GM12878 (cell line): ENCODE data around the gene ASMTL. TPM values are rescaled to one million over a fixed set of nuclear protein-coding genes. Genes with fewer than 3 reads are reported as not detected.

Experiments
- ATAC-seq: fragments of 200-7000 bp; cut with Tn5 transposase; 3 replicates; pipeline ENCODE4 v1.9.1; 2020; ENCODE audit warnings: mild to moderate bottlenecking, moderate library complexity
- BruUV-seq: library from RNA; stranded (reverse); fragments of 400-500 nt; replicated peaks from 2 replicates; lab custom pipeline; 2021; lab: Mats Ljungman, UMichigan
- CTCF ChIA-PET: fragments of 300-600 bp; sonication (Branson Sonifier 250); formaldehyde crosslinking; extraction: SDS; loops from one replicate; lab custom pipeline; 2021; ENCODE audit warnings: inconsistent platforms; lab: Yijun Ruan, JAX
- POLR2A ChIA-PET: fragments of 350-600 bp; formaldehyde crosslinking; extraction: SDS; loops from one replicate; lab custom pipeline; 2021; ENCODE audit warnings: inconsistent platforms; lab: Charles Lee
- RAD21 ChIA-PET: fragments of 300-600 bp; sonication (Branson Sonifier 250); formaldehyde crosslinking; loops from one replicate; lab custom pipeline; 2023; ENCODE audit warnings: antibody characterized with exemption; ENCODE audit not compliant: unreplicated experiment; lab: Charles Lee
- SMC1A ChIA-PET: fragments of 300-600 bp; sonication (Branson Sonifier 250); formaldehyde crosslinking; loops from one replicate; lab custom pipeline; 2023; ENCODE audit not compliant: unreplicated experiment, uncharacterized antibody; lab: Charles Lee
- DNase-seq: peaks from one replicate; pipeline ENCODE4 v3.0.0-alpha.2; 2011; ENCODE audit warnings: low read depth, low spot score
- FAIRE-seq: peaks from 3 replicates; lab custom pipeline; 2011; peaks lifted over from hg19 to GRCh38; lab: Jason Lieb, UNC
- H2AFZ ChIP-seq: 2 replicates; pipeline ENCODE4 v1.6.0; 2011; ENCODE audit warnings: low read depth, low read length, control low read depth; ENCODE audit not compliant: control insufficient read depth
- H3K27ac ChIP-seq: 2 replicates; pipeline ENCODE4 v1.5.1; 2011; ENCODE audit warnings: control low read depth; ENCODE audit not compliant: control insufficient read depth, insufficient read depth
- H3K27me3 ChIP-seq, 2 experiments: replicated peaks in 1 of 2; 2 replicates each; pipeline versions ENCODE4 v1.6.0 to v1.6.1; 2011; ENCODE audit warnings: low read length in 1 of 2; ENCODE audit not compliant: control insufficient read depth in 2 of 2, insufficient read depth in 2 of 2
- H3K36me3 ChIP-seq, 2 experiments: 2 replicates each; pipeline ENCODE4 v1.5.1; 2011; ENCODE audit warnings: low read length in 1 of 2; ENCODE audit not compliant: control insufficient read depth in 2 of 2, insufficient read depth in 2 of 2
- H3K4me1 ChIP-seq: 2 replicates; pipeline ENCODE4 v1.6.1; 2011; ENCODE audit warnings: mild to moderate bottlenecking, low read length, moderate library complexity, mixed read lengths; ENCODE audit not compliant: control insufficient read depth, insufficient read depth
- H3K4me2 ChIP-seq: 2 replicates; pipeline ENCODE4 v1.6.0; 2011; ENCODE audit warnings: control low read depth; ENCODE audit not compliant: control insufficient read depth, insufficient read depth
- H3K4me3 ChIP-seq: fragments of 200-600 bp; sonication (generic); 2 replicates; pipeline ENCODE4 v1.5.1; 2016
- H3K79me2 ChIP-seq: 2 replicates; pipeline ENCODE4 v1.6.0; 2011; ENCODE audit warnings: low read length; ENCODE audit not compliant: control insufficient read depth, insufficient read depth
- H3K9ac ChIP-seq: 2 replicates; pipeline ENCODE4 v1.8.0; 2011; ENCODE audit warnings: low read length, control low read depth, mixed read lengths; ENCODE audit not compliant: control insufficient read depth, insufficient read depth
- H3K9me3 ChIP-seq: replicated peaks from 3 replicates; pipeline ENCODE4 v1.5.1; 2011; ENCODE audit warnings: mild to moderate bottlenecking, low read length; ENCODE audit not compliant: control insufficient read depth, insufficient read depth
- H4K20me1 ChIP-seq: 2 replicates; pipeline ENCODE4 v1.6.0; 2011; ENCODE audit not compliant: control insufficient read depth, insufficient read depth
- CHD1 ChIP-seq: IDR thresholded peaks from 2 replicates; pipeline ENCODE4 v1.6.1; 2012; ENCODE audit warnings: low read depth, low read length, improper control_type of control experiment
- CUX1 ChIP-seq: IDR thresholded peaks from 2 replicates; pipeline ENCODE4 v1.6.1; 2012; ENCODE audit warnings: improper control_type of control experiment, low read depth, low read length; ENCODE audit not compliant: insufficient replicate concordance
- EED ChIP-seq: sonication (generic); IDR thresholded peaks from 2 replicates; pipeline ENCODE4 v1.6.1; 2016; ENCODE audit warnings: antibody characterized with exemption, low read depth
- HDAC2 ChIP-seq: fragments of 200-600 bp; sonication (generic); IDR thresholded peaks from 2 replicates; pipeline ENCODE4 v1.6.1; 2017
- HSF1 ChIP-seq: fragments of 150-350 bp; IDR thresholded peaks from 2 replicates; pipeline ENCODE4 v1.6.1; 2014; ENCODE audit warnings: mild to moderate bottlenecking, low read depth, low read length
- KAT2A ChIP-seq: conservative IDR thresholded peaks from 2 replicates; pipeline ENCODE4 v1.6.1; 2011; ENCODE audit warnings: low read depth, low read length; ENCODE audit not compliant: control insufficient read depth
- POLR2A ChIP-seq: IDR thresholded peaks from 2 replicates; pipeline ENCODE4 v1.6.1; 2011; ENCODE audit warnings: low read depth, mild to moderate bottlenecking, low read length
- POLR2AphosphoS2 ChIP-seq: IDR thresholded peaks from 2 replicates; pipeline ENCODE4 v1.6.1; 2011; ENCODE audit warnings: low read depth, mild to moderate bottlenecking, low read length, improper control_type of control experiment, moderate library complexity
- RELB ChIP-seq: fragments of 450-650 bp; IDR thresholded peaks from 2 replicates; pipeline ENCODE4 v1.6.1; 2017; ENCODE audit warnings: low read depth, mild to moderate bottlenecking, moderate library complexity
- SIN3A ChIP-seq: IDR thresholded peaks from 2 replicates; pipeline ENCODE4 v1.6.1; 2012; ENCODE audit warnings: low read depth, low read length, improper control_type of control experiment
- ZNF274 ChIP-seq: IDR thresholded peaks from one replicate; pipeline ENCODE4 v1.8.0; 2011; ENCODE audit not compliant: insufficient read length, insufficient read depth
- ZNF687 ChIP-seq: fragments of 450-650 bp; IDR thresholded peaks from 2 replicates; pipeline ENCODE4 v1.6.1; 2017; ENCODE audit warnings: mild to moderate bottlenecking, moderate library complexity
- WGBS: methylation state at CpG from one replicate; pipeline ENCODE4 v1.1.6; 2016; ENCODE audit warnings: low lambda C conversion rate; ENCODE audit not compliant: insufficient replicate concordance, insufficient coverage; ENCODE audit errors: missing lambda C conversion rate; 5-methylcytosine and 5-hydroxymethylcytosine counted together
- in situ Hi-C: fragments of 300-500 bp; cut with MboI; formaldehyde crosslinking; loops from 9 replicates; pipeline ENCODE4 v1.14.3; 2018; ENCODE audit warnings: mixed read lengths
- intact Hi-C: fragments of 100-400 bp; cut with micrococcal nuclease; formaldehyde crosslinking; loops from one replicate; pipeline ENCODE4 v1.14.2; 2022; ENCODE audit not compliant: unreplicated experiment
- polyA plus RNA-seq, 11 experiments: library from polyadenylated mRNA; depleted of rRNA in 4 of 11; unstranded in 6 of 11; stranded (reverse) in 5 of 11; fragments of >200 nt; fragmentation: Nextera tagmentation in 4 of 11; fragmentation: Illumina TruSeq in 1 of 11; extraction: Ambion mirVana in 4 of 11; extraction: Trizol in 1 of 11; gene quantifications; 1 replicate in 1 of 11; 2 replicates in 10 of 11; pipeline versions ENCODE4 v1.2.1 to v1.2.3, GENCODE V29; 2011 to 2016; ENCODE audit warnings: inconsistent platforms in 2 of 11, missing spikeins in 2 of 11, low read depth in 1 of 11
- total RNA-seq, 4 experiments: library from RNA; depleted of rRNA in 3 of 4; stranded (reverse); fragments of >200 nt in 3 of 4; fragmentation: Illumina TruSeq in 1 of 4; extraction: Trizol in 1 of 4; gene quantifications; 2 replicates each; pipeline versions ENCODE4 v1.2.1 to v1.2.3, GENCODE V29; 2013 to 2021

ASMTL gene
- total and polyA plus RNA-seq, 10 of the 15 experiments (the other 5 are each of a cell fraction or from before 2014, with no cell fraction given), result 1.6 to 51.9 (median 32.1) TPM

- H4K20me1 ChIP-seq, result peaks cover 19% of the 10 kb centered on the region; the same call in 1 of the 2 replicates
- no peak overlapping the region for H3K4me3 ChIP-seq
- no peak for DNase-seq
- ChIA-PET POLR2A (no interaction called here), CTCF (no interaction called here), RAD21 (no interaction called here), SMC1A (no interaction called here)
- in situ Hi-C loops, result no loop called here
- peaks cover 8% of the 10 kb centered on the region; the same call in 1 of the 2 replicates for H3K4me1 ChIP-seq
- no peaks in the 10 kb centered on the region for H3K27me3 ChIP-seq
- peaks cover 43 to 52% of the 10 kb centered on the region in 2 experiments for H3K36me3 ChIP-seq
- BruUV-seq, result no TSS peak
- no peaks in the 10 kb centered on the region for H3K9me3 ChIP-seq
- WGBS, result 98% methylated on average over 42 of the region's 43 CpGs
- intact Hi-C loops, result no loop called here
- peaks cover 45% of the 10 kb centered on the region for H3K79me2 ChIP-seq
- no peak for ATAC-seq
- no peak overlapping the region for H3K27ac ChIP-seq
- no peak overlapping the region for H3K9ac ChIP-seq
- H3K4me2 ChIP-seq, result no peak overlapping the region
- no peak for FAIRE-seq
- H2AFZ ChIP-seq, result no peak overlapping the region
- TF ChIP-seq CHD1 (no peak), POLR2AphosphoS2 (peak; percentile 29; the same call in 1 of the 2 replicates), CUX1 (no peak), SIN3A (no peak), HDAC2 (no peak), KAT2A (no peak), EED (no peak), POLR2A (peak; percentile 73), ZNF687 (no peak), HSF1 (no peak), ZNF274 (no peak), RELB (no peak)
Observed at GRCh38 chrX:1387141-1387776, 65.5 kb downstream of the ASMTL start.
